ENCODE results near the gene BGLAP.

Gene BGLAP

DNA sequence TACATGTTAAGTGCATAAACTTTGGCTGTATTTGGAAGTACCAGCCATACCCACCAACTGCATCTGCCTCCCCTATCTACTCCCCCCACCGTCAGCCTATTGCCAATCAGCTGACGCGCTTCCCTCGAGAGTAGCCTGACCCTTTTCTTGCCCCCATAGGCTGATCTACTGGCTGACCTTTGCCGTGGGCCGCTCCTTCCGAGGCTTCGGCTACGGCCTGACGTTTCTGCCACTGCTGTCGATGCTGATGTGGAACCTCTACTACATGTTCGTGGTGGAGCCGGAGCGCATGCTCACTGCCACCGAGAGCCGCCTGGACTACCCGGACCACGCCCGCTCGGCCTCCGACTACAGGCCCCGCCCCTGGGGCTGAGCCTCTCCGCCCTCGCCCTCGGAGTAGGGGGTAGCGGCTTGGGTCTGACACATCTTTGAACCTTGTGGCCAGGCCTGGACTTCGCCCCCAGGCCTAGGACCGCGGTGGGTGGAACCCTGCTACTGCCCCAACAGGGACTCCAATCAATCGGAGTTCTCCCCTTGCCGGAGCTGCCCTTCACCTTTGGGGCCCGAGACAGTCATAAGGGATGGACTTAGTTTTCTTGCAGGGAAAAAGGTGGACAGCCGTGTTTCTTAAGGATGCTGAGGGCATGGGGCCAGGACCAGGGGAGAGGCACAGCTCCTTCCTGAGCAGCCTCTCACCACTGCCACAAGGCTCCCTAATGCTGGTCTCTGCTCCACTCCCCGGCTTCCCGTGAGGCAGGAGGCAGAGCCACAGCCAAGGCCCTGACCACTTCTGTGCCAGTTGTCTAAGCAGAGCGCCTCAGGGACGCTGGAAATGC lies 49.5 kb downstream of the BGLAP start:
- Histone ChIP-seq H3K4me1 (ENCODE audit: control insufficient read depth, insufficient read depth, low read length) (peaks cover 3% of the 10 kb centered on the region; the same call in 1 of the 2 replicates), H3K4me3 (ENCODE audit: low read depth, low read length) (peak overlapping the region; percentile 40), H3K36me3 (ENCODE audit: control insufficient read depth in 2 of 2, insufficient read depth in 1 of 2, low read length in 2 of 2) (peaks cover 4 to 50% of the 10 kb centered on the region in 2 experiments; a peak in 2 of 3 replicates), H3K9me3 (ENCODE audit: control insufficient read depth, insufficient read depth, low read depth, low read length) (no peaks in the 10 kb centered on the region), H3K27ac (ENCODE audit: extremely low read depth, low read depth, low read length) (peak overlapping the region; percentile 28; the same call in 1 of the 2 replicates)
- ChIA-PET POLR2A (interaction anchor here (1.4 kb wide), 1 partner anchor 8 kb away, joined by 8 read pairs; the partner anchor contains the start of gene SMG5), CTCF (interaction anchor here (0.5 to 0.7 kb wide), 2 partner anchors 66 to 557 kb away, joined by 3 read pairs; no protein-coding TSS in a partner anchor)
- no peak for TF ChIP-seq ZNF404 (tag by site-specific recombination; IDR thresholded peaks at IDR 0.05)
- no peak for TF ChIP-seq OVOL3 (tag by site-specific recombination; IDR thresholded peaks at IDR 0.05)
- no peak for TF ChIP-seq ZNF416 (tag by site-specific recombination; IDR thresholded peaks at IDR 0.05)
- TF ChIP-seq ZNF202 (tag by site-specific recombination; IDR thresholded peaks at IDR 0.05; ENCODE audit: borderline replicate concordance), result no peak
- no peak for TF ChIP-seq ZNF843 (tag by site-specific recombination; IDR thresholded peaks at IDR 0.05)
- TF ChIP-seq TCF7L2 (IDR thresholded peaks at IDR 0.05; ENCODE audit: borderline replicate concordance, low read depth, low read length), result no peak
- TF ChIP-seq SCRT1 (tag by site-specific recombination; IDR thresholded peaks at IDR 0.05; ENCODE audit: borderline replicate concordance), result no peak
- no peak for TF ChIP-seq ZNF521 (tag by site-specific recombination; IDR thresholded peaks at IDR 0.05)
- no peak for TF ChIP-seq ZNF391 (tag by site-specific recombination; IDR thresholded peaks at IDR 0.05; ENCODE audit: borderline replicate concordance, low read depth)
- no peak for TF ChIP-seq ZFP69B (tag by site-specific recombination; IDR thresholded peaks at IDR 0.05)
- TF ChIP-seq, protein P1, sequence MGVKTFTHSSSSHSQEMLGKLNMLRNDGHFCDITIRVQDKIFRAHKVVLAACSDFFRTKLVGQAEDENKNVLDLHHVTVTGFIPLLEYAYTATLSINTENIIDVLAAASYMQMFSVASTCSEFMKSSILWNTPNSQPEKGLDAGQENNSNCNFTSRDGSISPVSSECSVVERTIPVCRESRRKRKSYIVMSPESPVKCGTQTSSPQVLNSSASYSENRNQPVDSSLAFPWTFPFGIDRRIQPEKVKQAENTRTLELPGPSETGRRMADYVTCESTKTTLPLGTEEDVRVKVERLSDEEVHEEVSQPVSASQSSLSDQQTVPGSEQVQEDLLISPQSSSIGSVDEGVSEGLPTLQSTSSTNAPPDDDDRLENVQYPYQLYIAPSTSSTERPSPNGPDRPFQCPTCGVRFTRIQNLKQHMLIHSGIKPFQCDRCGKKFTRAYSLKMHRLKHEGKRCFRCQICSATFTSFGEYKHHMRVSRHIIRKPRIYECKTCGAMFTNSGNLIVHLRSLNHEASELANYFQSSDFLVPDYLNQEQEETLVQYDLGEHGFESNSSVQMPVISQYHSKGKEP (tag by site-specific recombination; IDR thresholded peaks at IDR 0.05), result no peak
- TF ChIP-seq ZIC2 (tag by site-specific recombination; IDR thresholded peaks at IDR 0.05), result no peak
- TF ChIP-seq ZNF501 (tag by site-specific recombination; IDR thresholded peaks at IDR 0.05), result no peak
- TF ChIP-seq, protein P2, sequence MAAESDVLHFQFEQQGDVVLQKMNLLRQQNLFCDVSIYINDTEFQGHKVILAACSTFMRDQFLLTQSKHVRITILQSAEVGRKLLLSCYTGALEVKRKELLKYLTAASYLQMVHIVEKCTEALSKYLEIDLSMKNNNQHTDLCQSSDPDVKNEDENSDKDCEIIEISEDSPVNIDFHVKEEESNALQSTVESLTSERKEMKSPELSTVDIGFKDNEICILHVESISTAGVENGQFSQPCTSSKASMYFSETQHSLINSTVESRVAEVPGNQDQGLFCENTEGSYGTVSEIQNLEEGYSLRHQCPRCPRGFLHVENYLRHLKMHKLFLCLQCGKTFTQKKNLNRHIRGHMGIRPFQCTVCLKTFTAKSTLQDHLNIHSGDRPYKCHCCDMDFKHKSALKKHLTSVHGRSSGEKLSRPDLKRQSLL (tag by site-specific recombination; IDR thresholded peaks at IDR 0.05), result no peak
- no peak for TF ChIP-seq ZNF223 (tag by site-specific recombination; IDR thresholded peaks at IDR 0.05)
- no peak for TF ChIP-seq ZNF19 (tag by site-specific recombination; IDR thresholded peaks at IDR 0.05; ENCODE audit: low read depth)
- no peak for TF ChIP-seq ZNF658 (tag by site-specific recombination; IDR thresholded peaks at IDR 0.05)
- TF ChIP-seq, protein P3, sequence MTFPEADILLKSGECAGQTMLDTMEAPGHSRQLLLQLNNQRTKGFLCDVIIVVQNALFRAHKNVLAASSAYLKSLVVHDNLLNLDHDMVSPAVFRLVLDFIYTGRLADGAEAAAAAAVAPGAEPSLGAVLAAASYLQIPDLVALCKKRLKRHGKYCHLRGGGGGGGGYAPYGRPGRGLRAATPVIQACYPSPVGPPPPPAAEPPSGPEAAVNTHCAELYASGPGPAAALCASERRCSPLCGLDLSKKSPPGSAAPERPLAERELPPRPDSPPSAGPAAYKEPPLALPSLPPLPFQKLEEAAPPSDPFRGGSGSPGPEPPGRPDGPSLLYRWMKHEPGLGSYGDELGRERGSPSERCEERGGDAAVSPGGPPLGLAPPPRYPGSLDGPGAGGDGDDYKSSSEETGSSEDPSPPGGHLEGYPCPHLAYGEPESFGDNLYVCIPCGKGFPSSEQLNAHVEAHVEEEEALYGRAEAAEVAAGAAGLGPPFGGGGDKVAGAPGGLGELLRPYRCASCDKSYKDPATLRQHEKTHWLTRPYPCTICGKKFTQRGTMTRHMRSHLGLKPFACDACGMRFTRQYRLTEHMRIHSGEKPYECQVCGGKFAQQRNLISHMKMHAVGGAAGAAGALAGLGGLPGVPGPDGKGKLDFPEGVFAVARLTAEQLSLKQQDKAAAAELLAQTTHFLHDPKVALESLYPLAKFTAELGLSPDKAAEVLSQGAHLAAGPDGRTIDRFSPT (tag by site-specific recombination; IDR thresholded peaks at IDR 0.05), result no peak
- TF ChIP-seq ZNF175 (tag by site-specific recombination; IDR thresholded peaks at IDR 0.05), result no peak
- no peak for TF ChIP-seq ZEB2 (tag by site-specific recombination; IDR thresholded peaks at IDR 0.05)
- TF ChIP-seq ZNF701 (tag by site-specific recombination; IDR thresholded peaks at IDR 0.05), result no peak
- no peak for TF ChIP-seq ZNF214 (tag by site-specific recombination; IDR thresholded peaks at IDR 0.05; ENCODE audit: borderline replicate concordance)
- TF ChIP-seq, protein P4, sequence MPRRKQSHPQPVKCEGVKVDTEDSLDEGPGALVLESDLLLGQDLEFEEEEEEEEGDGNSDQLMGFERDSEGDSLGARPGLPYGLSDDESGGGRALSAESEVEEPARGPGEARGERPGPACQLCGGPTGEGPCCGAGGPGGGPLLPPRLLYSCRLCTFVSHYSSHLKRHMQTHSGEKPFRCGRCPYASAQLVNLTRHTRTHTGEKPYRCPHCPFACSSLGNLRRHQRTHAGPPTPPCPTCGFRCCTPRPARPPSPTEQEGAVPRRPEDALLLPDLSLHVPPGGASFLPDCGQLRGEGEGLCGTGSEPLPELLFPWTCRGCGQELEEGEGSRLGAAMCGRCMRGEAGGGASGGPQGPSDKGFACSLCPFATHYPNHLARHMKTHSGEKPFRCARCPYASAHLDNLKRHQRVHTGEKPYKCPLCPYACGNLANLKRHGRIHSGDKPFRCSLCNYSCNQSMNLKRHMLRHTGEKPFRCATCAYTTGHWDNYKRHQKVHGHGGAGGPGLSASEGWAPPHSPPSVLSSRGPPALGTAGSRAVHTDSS (tag by site-specific recombination; IDR thresholded peaks at IDR 0.05), result no peak
- peak; percentile 34; the same call in 1 of the 2 replicates for TF ChIP-seq KLF9 (tag by site-specific recombination; IDR thresholded peaks at IDR 0.05; ENCODE audit: low read depth)
- TF ChIP-seq ZNF302 (tag by site-specific recombination; IDR thresholded peaks at IDR 0.05; ENCODE audit: low read depth), result no peak
- TF ChIP-seq ZBTB21 (tag by site-specific recombination; IDR thresholded peaks at IDR 0.05), result no peak
- TF ChIP-seq, protein P5, sequence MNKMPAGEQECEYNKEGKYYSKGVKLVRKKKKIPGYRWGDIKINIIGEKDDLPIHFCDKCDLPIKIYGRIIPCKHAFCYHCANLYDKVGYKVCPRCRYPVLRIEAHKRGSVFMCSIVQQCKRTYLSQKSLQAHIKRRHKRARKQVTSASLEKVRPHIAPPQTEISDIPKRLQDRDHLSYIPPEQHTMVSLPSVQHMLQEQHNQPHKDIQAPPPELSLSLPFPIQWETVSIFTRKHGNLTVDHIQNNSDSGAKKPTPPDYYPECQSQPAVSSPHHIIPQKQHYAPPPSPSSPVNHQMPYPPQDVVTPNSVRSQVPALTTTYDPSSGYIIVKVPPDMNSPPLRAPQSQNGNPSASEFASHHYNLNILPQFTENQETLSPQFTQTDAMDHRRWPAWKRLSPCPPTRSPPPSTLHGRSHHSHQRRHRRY (tag by site-specific recombination; IDR thresholded peaks at IDR 0.05), result no peak
- peak; percentile 59 for TF ChIP-seq ZBTB17 (tag by site-specific recombination; IDR thresholded peaks at IDR 0.05)
- TF ChIP-seq ZSCAN23 (tag by site-specific recombination; IDR thresholded peaks at IDR 0.05), result no peak
- no peak for TF ChIP-seq ZNF560 (tag by site-specific recombination; IDR thresholded peaks at IDR 0.05; ENCODE audit: borderline replicate concordance)

Data from HEK293 (cell line).